Endothelial cell of umbilical vein (primary cell): ENCODE results near the gene REPS1. TPM values are rescaled to one million over a fixed set of nuclear protein-coding genes. Genes with fewer than 3 reads are reported as not detected.

Experiments
- BruUV-seq: library from RNA; stranded (reverse); fragments of 400-500 nt; replicated peaks from 2 replicates; lab custom pipeline; 2021; lab: Mats Ljungman, UMichigan
- CTCF ChIA-PET: fragments of 300-600, 350-600 bp; sonication (Branson Sonifier 250); formaldehyde crosslinking; loops from one replicate; lab custom pipeline; 2021; ENCODE audit warnings: antibody characterized with exemption, inconsistent platforms; lab: Charles Lee
- POLR2A ChIA-PET: fragments of 300-600, 350-600 bp; sonication (Branson Sonifier 250); formaldehyde crosslinking; loops from one replicate; lab custom pipeline; 2021; ENCODE audit warnings: antibody characterized with exemption, inconsistent platforms; lab: Charles Lee
- DNase-seq: peaks from one replicate; pipeline ENCODE4 v3.0.0-alpha.2; 2011; ENCODE audit warnings: low read depth, low spot score
- FAIRE-seq: peaks from 2 replicates; lab custom pipeline; 2011; peaks lifted over from hg19 to GRCh38; lab: Jason Lieb, UNC
- H2AFZ ChIP-seq: 2 replicates; pipeline ENCODE4 v1.6.0; 2012; ENCODE audit warnings: low read depth, low read length, control low read depth, inconsistent platforms
- H3K27ac ChIP-seq: 2 replicates; pipeline ENCODE4 v1.5.1; 2011; ENCODE audit warnings: low read depth, mild to moderate bottlenecking, control low read depth, low read length, moderate library complexity; ENCODE audit not compliant: insufficient read depth
- H3K27me3 ChIP-seq, 2 experiments: 2 replicates each; pipeline versions ENCODE4 v1.6.0 to v1.6.1; 2011; ENCODE audit warnings: low read length in 2 of 2, mixed read lengths in 1 of 2; ENCODE audit not compliant: control insufficient read depth in 2 of 2, insufficient read depth in 2 of 2
- H3K36me3 ChIP-seq, 2 experiments: 2 replicates in 1 of 2; 3 replicates in 1 of 2; pipeline ENCODE4 v1.5.1; 2011; ENCODE audit warnings: low read length in 2 of 2, mild to moderate bottlenecking in 1 of 2, moderate library complexity in 1 of 2; ENCODE audit not compliant: control insufficient read depth in 2 of 2, insufficient read depth in 2 of 2; ENCODE audit errors: extremely low read depth in 1 of 2
- H3K4me1 ChIP-seq: 3 replicates; pipeline ENCODE4 v1.5.1; 2011; ENCODE audit warnings: mild to moderate bottlenecking, low read length; ENCODE audit not compliant: control insufficient read depth, insufficient read depth; ENCODE audit errors: extremely low read depth
- H3K4me2 ChIP-seq: 2 replicates; pipeline ENCODE4 v1.6.1; 2011; ENCODE audit warnings: low read length, control low read depth, mixed read lengths; ENCODE audit not compliant: insufficient read depth
- H3K4me3 ChIP-seq, 3 experiments: fragments of 200-600 bp in 1 of 3; sonication (generic), shearing (Covaris generic) in 1 of 3; replicated peaks in 1 of 3; 2 replicates each; pipeline ENCODE4 v1.5.1; 2011 to 2016; ENCODE audit warnings: control low read depth in 3 of 3, low read length in 3 of 3, mild to moderate bottlenecking in 2 of 3, inconsistent platforms in 1 of 3, low read depth in 1 of 3, moderate library complexity in 1 of 3; ENCODE audit not compliant: insufficient read depth in 1 of 3
- H3K79me2 ChIP-seq: 2 replicates; pipeline ENCODE4 v1.6.0; 2012; ENCODE audit warnings: low read length, inconsistent platforms; ENCODE audit not compliant: control insufficient read depth, insufficient read depth
- H3K9ac ChIP-seq: replicated peaks from 2 replicates; pipeline ENCODE3; 2011; ENCODE audit warnings: low read length, control low read depth; ENCODE audit not compliant: insufficient read depth; ENCODE audit errors: extremely low read depth
- H3K9me1 ChIP-seq: replicated peaks from 3 replicates; pipeline ENCODE4 v1.6.0; 2011; ENCODE audit warnings: mild to moderate bottlenecking, low read length; ENCODE audit not compliant: control insufficient read depth, insufficient read depth; ENCODE audit errors: extremely low read depth
- H3K9me3 ChIP-seq: replicated peaks from 2 replicates; pipeline ENCODE4 v1.5.1; 2012; ENCODE audit warnings: low read length, inconsistent platforms; ENCODE audit not compliant: control insufficient read depth, insufficient read depth
- H4K20me1 ChIP-seq: replicated peaks from 2 replicates; pipeline ENCODE3; 2011; ENCODE audit warnings: mild to moderate bottlenecking, low read length; ENCODE audit not compliant: control insufficient read depth, insufficient read depth; ENCODE audit errors: extremely low read depth
- CTCF ChIP-seq, 2 donors: IDR thresholded peaks; 1 replicate in 1 of 2; 2 replicates in 1 of 2; pipeline ENCODE4 v1.5.1; 2011; ENCODE audit warnings: low read length in 2 of 2, mild to moderate bottlenecking in 2 of 2, moderate library complexity in 2 of 2, control low read depth in 1 of 2, inconsistent platforms in 1 of 2, low read depth in 1 of 2; ENCODE audit not compliant: insufficient read depth in 1 of 2; ENCODE audit errors: extremely low read depth in 1 of 2
- EZH2 ChIP-seq: IDR thresholded peaks from 2 replicates; pipeline ENCODE4 v1.6.1; 2012; ENCODE audit warnings: borderline replicate concordance, low read depth, mild to moderate bottlenecking, moderate library complexity, low read length, inconsistent platforms; ENCODE audit not compliant: severe bottlenecking
- FOS ChIP-seq: IDR thresholded peaks from 2 replicates; pipeline ENCODE4 v1.6.1; 2011; ENCODE audit warnings: mild to moderate bottlenecking, low read length, moderate library complexity, borderline replicate concordance; ENCODE audit not compliant: insufficient read depth
- GATA2 ChIP-seq: IDR thresholded peaks from 2 replicates; pipeline ENCODE4 v1.7.0; 2011; ENCODE audit warnings: low read depth, mild to moderate bottlenecking, moderate library complexity, mixed read lengths, low read length; ENCODE audit not compliant: insufficient read length, insufficient read depth
- JUN ChIP-seq: IDR thresholded peaks from 2 replicates; pipeline ENCODE4 v1.6.1; 2011; ENCODE audit warnings: borderline replicate concordance, low read depth; ENCODE audit not compliant: insufficient read length, insufficient read depth
- MAX ChIP-seq: IDR thresholded peaks from 2 replicates; pipeline ENCODE4 v1.6.1; 2011; ENCODE audit not compliant: insufficient read depth, insufficient read length
- MYC ChIP-seq: IDR thresholded peaks from one replicate; pipeline ENCODE4 v1.6.1; 2011; ENCODE audit warnings: mild to moderate bottlenecking, low read depth, low read length
- POLR2A ChIP-seq: IDR thresholded peaks from 2 replicates; pipeline ENCODE4 v1.6.1; 2012; ENCODE audit warnings: low read depth, mild to moderate bottlenecking, control low read depth, low read length
- POLR2AphosphoS5 ChIP-seq: IDR thresholded peaks from 2 replicates; pipeline ENCODE4 v1.6.1; 2012; ENCODE audit warnings: low read depth, mild to moderate bottlenecking, control low read depth, low read length, moderate library complexity; ENCODE audit not compliant: insufficient read depth
- dilution Hi-C: fragments of 300-500 bp; cut with MboI; formaldehyde crosslinking; loops from one replicate; pipeline ENCODE4 v1.15.0; 2019; ENCODE audit warnings: low sequenced_read_pairs; ENCODE audit not compliant: extremely low pct_ligation_motif_present
- intact Hi-C: fragments of 100-400 bp; cut with micrococcal nuclease; formaldehyde crosslinking; loops from one replicate; pipeline ENCODE4 v1.10.0; 2022
- polyA plus RNA-seq, 4 experiments: library from polyadenylated mRNA; depleted of rRNA in 3 of 4; stranded (reverse) in 3 of 4; unstranded in 1 of 4; fragments of >200 nt; gene quantifications; 2 replicates each; pipeline versions ENCODE4 v1.2.1 to v1.2.3, GENCODE V29; 2011 to 2012; ENCODE audit warnings: missing spikeins in 1 of 4
- total RNA-seq: library from RNA; stranded (reverse); gene quantifications from 2 replicates; pipeline ENCODE4 v1.2.3, GENCODE V29; 2021

REPS1 gene
- total and polyA plus RNA-seq, 2 donors (not counting 3 experiments of a cell fraction or from before 2014, with no cell fraction given) = 20.6 to 35.0 TPM

- intact Hi-C loops = no loop called here
- Histone ChIP-seq H2AFZ (no peak overlapping the region), H3K79me2 (no peaks in the 10 kb centered on the region), H3K4me3 (no peak overlapping the region), H3K27ac (no peak overlapping the region), H3K4me2 (no peak overlapping the region), H3K9me1 (no peaks in the 10 kb centered on the region), H3K4me1 (no peaks in the 10 kb centered on the region), H3K9ac (no peak overlapping the region), H3K9me3 (no peaks in the 10 kb centered on the region), H3K27me3 (no peaks in the 10 kb centered on the region), H4K20me1 (no peaks in the 10 kb centered on the region), H3K36me3 (peaks cover 0 to 9% of the 10 kb centered on the region in 2 experiments)
- FAIRE-seq (no peak), DNase-seq (no peak)
- ChIA-PET POLR2A (no interaction called here), CTCF (no interaction called here)
- dilution Hi-C loops = no loop called here
- no TSS peak for BruUV-seq
- TF ChIP-seq JUN = no peak
- no peak for TF ChIP-seq EZH2
- no peak for TF ChIP-seq MAX
- TF ChIP-seq POLR2A = no peak
- no peak for TF ChIP-seq POLR2AphosphoS5
- no peak for TF ChIP-seq CTCF (IDR thresholded peaks at IDR 0.05; ENCODE audit: extremely low read depth in 1 of 2, insufficient read depth in 1 of 2, low read depth in 1 of 2, low read length in 2 of 2)
- TF ChIP-seq FOS = no peak
- TF ChIP-seq GATA2 = no peak
- no peak for TF ChIP-seq MYC
Observed at GRCh38 chr6:138912308-138912707, 75.7 kb downstream of the REPS1 start.
